GM19238 (cell line): ENCODE measurements around the gene NTRK2.

Source experiments
- DNase-seq: peaks from one replicate; pipeline ENCODE4 v3.0.0; 2011; ENCODE audit warnings: low spot score; ENCODE audit not compliant: insufficient read length

The NTRK2 gene

DNA sequence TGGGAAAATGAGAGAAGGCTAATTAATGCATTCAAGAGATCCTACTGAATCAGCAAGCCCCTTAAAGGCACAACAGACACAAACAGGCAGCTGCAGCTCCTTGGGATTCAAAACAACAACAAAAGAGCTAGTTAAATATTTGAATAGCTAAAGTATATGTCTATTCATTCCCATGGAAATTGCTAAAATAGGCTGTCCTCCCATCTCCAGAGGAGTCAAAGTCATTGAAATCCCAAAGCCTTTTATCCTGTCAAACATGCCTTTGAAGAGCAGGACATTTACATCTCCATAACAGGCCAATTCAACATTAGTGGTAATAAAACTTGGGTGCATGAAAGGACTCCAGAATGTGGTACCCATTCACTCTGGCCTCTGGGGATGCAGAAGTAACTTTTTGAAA is 177.4 kb downstream of the NTRK2 start:
- no peak for DNase-seq

- DNase-seq: no peak
Measured at GRCh38 chr9:84849049-84849448, 179.5 kb downstream of the NTRK2 start.

- no peak for DNase-seq
Measured at GRCh38 chr9:84850830-84851392, 181.4 kb downstream of the NTRK2 start.

GRCh38 chr9:84851935-84852585 is 182.5 kb downstream of the NTRK2 start:
- DNase-seq: no peak

- DNase-seq: no peak
Measured at GRCh38 chr9:84852617-84853301, 183.2 kb downstream of the NTRK2 start.

DNA sequence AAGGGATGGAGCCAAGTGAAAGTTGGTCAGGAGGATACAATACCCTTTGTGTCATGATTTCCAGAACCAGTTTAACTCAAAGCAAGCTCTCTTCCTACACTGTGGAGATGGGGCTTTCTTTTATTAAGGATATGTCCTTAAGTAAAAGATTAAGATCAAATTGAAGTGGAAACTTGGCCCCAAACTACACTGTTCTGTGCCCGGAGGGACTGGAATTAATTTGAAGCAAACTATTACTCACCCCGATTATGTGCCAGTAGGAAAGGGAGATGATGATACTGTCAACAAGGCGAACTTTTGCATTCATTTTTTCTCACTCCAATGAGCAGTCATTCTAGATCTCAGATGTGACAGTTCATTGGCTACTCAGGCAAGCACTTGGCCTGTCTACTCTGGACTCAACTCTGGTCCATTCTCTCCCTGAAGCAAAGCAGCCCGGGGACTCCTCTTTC is 186.7 kb downstream of the NTRK2 start:
- no peak for DNase-seq

- DNase-seq: no peak
Measured at GRCh38 chr9:84857211-84857610, 187.7 kb downstream of the NTRK2 start.

- DNase-seq: no peak
Measured at GRCh38 chr9:84858364-84858763, 188.8 kb downstream of the NTRK2 start.

DNA sequence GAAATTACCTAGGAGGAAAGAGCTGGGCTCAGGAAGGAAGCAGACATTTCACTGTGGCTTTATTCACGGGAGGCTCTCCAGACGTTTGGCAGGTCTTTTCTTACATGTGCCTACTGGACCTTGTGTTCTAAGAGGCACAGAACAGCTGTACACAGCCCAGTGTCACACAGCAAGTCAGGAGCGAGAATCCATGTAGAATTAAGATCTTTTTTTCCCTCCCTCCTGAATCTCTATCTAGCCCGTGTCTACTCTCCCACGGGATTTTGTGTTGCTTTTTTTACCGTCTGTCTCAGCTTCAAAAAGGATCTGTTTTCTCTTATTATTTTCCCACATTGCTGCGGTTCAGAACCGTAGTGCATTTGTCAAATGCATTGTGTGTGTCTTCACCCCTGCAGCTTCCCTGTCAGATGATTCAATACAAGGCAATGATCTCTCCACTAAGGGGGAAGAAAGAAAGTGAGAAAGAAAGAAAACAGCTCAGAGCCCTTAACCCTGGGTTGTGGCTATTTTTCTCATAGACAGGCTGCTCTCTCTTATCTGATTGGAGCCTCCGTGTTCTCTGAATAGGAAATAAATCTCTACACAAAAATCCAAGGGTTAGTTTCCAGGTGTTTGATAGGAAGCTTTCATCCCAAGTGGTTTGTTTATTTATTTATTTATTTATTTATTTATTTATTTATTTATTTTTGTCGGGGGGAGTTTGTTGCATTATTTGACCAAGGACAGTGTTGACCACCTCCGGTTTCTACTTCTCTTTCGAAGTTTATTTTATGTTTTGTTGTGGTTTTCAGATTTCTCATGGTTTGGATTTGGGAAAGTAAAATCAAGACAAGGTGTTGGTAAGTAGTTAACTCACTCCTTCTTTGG is 191.0 kb downstream of the NTRK2 start:
- no peak for DNase-seq

GRCh38 chr9:84861455-84861854 is 191.9 kb downstream of the NTRK2 start:
- no peak for DNase-seq

DNA sequence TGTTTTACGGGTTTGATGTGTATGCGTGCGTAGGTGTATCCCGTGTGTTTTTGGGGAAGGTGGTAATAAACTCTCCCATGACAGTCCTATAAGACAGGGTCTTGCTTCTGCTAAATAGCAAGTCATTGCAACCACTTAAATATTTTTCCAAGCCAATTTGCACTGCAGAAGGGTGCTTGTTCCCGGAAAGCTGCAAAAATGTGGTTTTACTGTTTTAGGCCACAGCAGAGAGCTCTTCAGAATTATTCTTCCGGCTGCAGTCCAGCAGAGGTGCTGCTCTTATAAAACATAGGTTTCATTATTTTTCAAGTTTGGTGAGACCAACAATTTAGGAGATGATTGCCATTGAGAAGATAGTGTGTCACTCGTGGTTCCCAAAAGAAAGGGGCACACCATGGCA is 192.8 kb downstream of the NTRK2 start:
- DNase-seq: no peak

DNA sequence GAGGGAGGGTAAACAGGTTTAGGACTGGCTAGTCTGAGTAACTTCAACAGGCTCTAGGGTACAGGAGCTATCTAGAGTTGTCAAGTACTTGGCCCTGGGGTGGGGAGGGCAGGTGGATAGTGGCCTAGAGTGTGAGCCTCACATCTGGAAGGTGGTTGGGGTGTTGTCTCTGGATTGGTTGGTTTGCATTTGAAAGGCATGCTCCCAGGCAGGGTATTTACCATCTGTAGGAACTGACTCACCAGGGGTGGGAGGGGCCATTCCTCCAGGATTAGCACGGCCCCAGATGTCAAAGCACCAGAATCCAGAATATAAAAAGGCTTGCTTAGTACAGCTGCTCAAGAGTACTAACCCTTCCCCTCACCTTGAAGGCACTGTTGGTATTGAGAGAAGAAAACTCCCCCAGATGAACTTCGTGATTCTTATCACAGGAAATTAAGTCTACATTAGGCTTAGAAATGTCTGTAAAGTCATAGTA is 193.3 kb downstream of the NTRK2 start:
- DNase-seq: no peak

GRCh38 chr9:84863372-84863771 is 193.8 kb downstream of the NTRK2 start:
- no peak for DNase-seq

DNA sequence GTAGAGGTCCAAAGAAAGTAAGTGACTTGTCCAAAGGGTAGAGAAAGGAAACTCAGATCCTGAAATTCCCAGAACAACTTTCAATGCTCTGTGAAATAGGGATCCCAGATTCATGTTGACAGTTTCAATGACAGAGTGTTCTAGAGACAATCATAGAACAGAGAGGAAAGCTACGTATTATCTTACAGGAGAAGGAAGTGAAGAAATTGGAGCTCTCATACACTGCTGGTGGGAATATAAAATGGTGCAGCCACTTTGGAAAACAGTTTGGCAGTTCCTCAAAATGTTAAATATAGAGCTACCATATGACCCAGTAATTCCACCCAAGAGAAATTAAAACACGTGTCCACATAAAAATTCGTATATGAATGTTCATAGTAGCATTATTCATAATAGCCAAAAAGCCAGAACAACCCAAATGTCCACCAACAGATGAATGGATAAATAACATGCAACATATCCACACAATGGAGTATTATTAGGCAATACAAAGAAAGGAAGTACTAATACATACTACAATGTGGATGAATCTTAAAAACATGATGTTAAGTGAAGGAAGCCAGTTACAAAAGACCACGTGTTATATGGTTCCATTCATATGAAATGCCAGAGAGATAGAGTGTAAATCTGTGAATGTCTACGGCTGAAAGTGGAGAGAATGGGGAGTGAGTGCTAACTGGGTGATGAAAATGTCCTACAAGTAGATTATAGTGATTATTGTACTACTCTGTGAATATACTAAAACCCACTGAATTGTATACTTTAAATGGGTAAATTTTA is 197.1 kb downstream of the NTRK2 start:
- DNase-seq: no peak

DNA sequence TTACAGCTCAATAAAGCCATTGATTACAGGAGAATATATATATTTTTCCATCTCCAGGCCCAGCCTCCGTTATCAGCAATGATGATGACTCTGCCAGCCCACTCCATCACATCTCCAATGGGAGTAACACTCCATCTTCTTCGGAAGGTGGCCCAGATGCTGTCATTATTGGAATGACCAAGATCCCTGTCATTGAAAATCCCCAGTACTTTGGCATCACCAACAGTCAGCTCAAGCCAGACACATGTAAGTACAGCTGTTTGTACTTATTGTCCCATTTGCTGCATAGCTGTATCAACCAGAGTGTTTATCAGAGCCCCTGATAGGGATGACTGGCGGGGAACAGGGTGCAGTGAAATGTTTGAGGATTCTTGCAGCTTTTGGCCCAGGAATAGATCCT is 197.7 kb downstream of the NTRK2 start:
- no peak for DNase-seq

GRCh38 chr9:84869091-84869490 is 199.6 kb downstream of the NTRK2 start:
- DNase-seq: no peak

- no peak for DNase-seq
Measured at GRCh38 chr9:84871983-84872382, 202.5 kb downstream of the NTRK2 start.

- no peak for DNase-seq
Measured at GRCh38 chr9:84874022-84874421, 204.5 kb downstream of the NTRK2 start.

DNA sequence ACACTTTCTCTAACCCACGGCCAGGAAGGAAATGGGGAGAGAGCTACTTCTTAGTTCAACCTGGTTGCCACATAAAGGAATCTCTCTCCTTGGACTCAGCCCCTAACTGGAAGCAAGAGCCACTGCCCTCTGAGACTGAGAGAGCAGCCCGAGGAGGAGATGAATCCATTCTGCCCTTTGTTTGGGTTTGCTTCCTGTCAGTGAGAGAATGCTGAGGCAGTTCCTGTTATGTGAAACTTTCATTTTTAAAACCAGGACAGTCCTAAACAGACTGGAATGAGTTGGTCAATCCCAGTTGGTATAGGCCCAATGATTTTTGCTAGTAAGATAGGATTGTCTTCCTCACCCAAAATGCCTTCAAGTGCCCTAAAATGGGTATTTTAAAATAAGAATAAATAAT is 205.1 kb downstream of the NTRK2 start:
- no peak for DNase-seq

DNA sequence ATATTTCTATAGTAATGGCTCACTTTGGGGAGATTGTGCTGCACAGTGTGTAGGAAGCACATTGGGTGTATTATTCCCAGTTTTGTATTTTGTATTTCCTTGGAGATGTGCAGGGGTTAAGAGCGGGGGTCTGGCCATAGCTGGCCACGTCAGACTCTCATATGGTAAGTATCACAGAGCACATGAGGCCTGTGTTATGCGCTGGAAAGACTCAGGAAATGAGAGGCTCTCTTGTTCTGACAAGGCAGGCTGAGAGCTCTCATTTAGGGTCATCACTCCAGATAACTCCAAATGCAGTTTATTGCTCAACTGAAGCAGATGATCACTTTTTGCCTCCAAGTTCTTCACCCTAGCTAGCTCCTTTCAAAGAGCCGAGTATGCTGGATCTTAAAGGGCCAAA is 205.7 kb downstream of the NTRK2 start:
- no peak for DNase-seq

DNA sequence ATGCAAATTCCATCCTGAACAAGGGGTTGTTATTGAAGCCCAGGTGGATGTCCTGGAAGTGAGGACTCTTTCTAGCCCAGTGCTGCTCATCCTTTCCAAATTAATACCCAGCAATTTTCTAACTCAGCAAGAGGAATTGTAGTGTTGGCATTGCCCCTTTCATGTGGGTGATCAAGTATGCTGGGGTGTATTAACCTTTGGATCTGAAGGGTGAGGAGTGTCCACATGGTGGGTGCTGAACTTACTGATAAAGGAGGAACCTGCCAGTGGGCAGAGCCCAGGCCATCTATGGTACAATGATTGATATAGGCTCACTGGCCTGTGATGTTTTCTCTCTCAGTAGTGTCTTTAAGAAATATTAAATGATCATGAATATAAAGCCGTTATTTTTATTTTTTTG is 210.1 kb downstream of the NTRK2 start:
- DNase-seq: no peak
